Stimulated activated CD8-positive, alpha-beta memory T cell treated with anti-CD3 and anti-CD28 coated beads, Interleukin-4, amount 100 ng/mL, for 4 hours (primary cell): ENCODE results near the gene PEX3.

Experiments used
- DNase-seq, 2 donors: peaks; one replicate each; pipeline ENCODE4 v3.0.0-alpha.2; 2020; ENCODE audit warnings: low read depth in 2 of 2, low spot score in 1 of 2

The PEX3 gene

DNA sequence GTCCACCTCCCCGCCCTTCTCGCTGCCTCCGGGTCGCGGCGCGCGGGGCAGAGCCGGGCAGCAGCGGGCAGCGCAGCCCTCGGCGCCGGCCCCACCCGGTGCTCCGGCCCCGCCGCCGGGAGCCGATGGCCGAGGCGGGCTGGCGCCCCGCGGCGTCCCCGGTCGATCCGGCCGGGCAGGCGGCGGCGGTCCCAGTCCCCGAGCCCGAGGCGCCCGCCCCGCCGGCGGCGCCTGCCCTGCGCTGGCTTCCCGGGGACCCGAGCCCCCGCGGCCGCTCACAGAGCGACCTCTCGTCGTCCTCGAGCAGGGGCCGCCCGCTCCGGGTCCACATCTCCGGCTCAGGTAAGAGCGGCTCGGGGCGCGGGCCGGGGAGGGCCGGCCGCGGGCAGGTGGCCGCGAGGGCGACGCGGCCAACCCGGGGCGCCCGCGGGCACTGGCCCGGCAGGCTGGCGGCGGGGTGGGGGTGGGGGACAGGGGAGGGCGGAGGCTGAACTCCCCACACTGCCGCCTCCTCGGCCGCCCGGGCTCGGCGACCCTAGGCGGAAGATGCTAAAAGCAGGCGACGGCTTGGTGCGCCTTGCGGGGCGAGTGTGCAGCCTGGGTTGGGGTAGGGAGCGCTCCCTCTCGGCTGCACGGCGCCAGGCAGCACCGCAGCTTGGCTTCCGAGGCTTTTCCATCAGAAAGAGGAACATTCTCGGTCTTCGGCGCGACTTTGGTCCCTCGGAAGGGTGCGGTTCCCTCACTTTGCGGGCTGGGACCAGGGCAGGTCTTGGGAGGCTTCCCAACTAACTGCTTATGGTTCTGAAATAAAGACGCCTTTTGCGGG, 86.5 kb downstream of the PEX3 start:
- DNase-seq: no peak

DNA sequence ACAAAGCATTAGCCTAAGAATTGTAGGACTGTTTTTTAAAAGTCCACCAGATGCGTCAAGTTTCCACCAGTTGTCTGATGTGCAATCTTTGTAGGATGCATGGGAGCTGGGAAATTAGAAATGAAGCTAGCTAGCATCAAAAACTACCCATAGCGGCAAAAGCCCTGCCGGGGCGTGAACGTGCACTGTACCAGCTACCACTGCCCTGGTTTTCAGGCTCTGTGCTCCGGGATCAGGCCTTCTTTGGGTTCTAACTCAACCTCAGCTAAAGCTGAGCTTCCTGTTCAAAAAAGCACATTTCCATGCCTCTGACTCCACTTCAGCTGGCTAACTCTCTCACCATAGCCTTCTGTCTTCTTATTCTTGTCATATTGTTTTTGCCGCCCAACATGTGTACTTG, 87.8 kb downstream of the PEX3 start:
- no peak for DNase-seq

DNA sequence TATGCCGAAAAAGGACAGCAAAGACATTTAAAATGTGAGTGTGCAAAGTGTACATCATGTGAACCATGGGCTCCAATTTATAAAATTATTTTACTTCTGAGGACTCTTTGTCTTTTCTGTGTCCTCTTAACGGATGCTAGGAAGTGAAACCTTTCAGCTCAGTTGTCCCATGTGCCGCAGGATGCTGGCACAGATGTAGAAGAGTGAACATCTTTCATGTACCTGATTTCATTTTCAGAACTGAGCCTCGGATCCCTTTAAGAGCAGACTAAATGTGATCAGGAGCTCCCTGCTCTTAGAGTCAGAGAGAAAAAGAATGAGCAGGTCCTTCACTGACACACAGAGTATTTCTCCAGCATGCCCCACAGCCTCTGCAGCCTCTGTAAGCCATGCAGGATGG, 88.5 kb downstream of the PEX3 start:
- DNase-seq: no peak

DNA sequence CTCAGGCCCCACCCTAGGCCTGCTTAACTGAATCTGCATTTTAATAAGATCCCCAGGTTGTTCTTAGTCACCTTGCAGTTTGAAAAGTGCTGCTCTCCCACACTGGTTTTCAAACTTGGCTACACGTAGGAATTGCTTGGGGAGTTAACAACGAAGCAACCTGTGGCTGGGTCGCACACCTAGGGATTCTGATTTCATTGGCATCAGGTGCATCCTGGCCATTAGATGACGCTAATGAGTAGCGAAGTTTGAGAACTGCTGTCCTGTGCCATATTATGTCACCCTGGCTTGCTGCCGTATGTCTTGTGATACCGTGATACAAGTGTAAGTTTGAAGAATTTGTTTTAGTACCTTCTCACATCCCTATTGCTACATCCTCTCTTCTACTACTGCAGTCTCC, 89.1 kb downstream of the PEX3 start:
- no peak for DNase-seq

DNA sequence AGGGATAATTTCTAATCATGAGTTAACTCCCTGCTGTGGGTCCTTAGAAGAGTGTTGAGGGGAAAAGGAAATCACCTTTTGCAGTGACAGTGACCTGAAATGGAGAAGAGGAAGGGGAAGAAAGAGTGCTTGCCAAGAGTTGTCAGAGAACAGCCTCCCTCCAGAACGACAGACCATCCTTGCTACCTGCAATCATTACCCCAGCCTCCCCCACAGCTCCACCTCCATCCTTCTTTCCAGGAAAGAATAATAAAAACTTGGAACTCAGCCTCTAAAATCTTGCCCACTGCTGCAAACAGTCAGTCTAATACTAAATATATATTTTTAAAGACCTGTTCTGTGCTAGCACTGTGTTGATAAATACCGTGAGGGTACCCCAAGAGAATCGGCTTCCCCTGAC, 89.6 kb downstream of the PEX3 start:
- no peak for DNase-seq
